Stimulated activated CD4-positive, alpha-beta T cell treated with anti-CD3 and anti-CD28 coated beads, Interleukin-1b, Interleukin-23, amount 100 ng/mL, for 24 hours (primary cell): ENCODE data around the gene VPS39.

Experiments
- DNase-seq, 4 experiments: peaks; one replicate each; pipeline ENCODE4 v3.0.0-alpha.2; 2020; ENCODE audit warnings: low read depth in 4 of 4, low spot score in 1 of 4

The VPS39 gene

DNA sequence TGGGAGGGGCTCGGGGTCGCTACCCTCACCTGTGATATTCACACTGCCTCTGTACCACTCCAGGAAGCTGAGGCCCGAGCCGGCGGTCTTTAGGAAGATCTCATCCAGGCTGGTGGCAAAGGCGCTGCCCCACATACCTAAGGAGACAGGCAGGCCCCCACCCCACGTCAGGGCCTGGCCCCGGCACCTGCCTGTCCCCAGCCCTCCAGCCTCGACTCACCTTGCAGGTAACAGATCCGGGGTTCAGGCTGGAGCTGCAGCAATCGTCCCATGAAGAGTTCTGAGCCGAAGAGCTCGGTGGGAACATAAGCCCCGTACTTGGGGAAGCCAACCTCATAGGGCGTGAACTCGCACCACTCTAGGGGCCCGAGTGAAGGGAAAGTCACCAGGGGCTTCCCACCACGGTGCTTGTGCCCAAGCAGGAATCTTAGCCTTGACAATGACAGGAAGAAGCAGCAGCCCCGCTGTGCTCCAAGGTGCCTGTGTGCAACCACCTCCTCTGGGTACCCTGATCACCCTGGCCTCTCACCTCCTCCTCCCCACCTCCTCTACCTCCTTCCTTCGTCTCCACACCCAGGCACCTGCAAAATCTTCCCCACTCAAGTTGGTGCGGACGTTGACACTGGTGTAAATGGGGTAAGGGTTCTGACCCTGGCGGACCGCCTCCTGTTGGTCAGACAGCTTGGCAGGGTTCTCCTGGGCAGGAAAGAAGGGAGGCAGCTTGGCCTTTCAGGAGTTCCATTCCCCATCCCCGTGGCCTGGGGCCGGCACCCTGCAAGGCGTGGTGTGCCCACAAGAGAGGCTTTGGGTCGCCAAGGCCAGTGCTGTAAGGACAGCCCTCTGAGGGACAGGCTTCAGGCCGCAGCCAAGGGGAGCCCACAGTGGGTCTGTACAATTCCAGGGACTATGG lies 62.3 kb downstream of the VPS39 start:
- DNase-seq = no peak

DNA sequence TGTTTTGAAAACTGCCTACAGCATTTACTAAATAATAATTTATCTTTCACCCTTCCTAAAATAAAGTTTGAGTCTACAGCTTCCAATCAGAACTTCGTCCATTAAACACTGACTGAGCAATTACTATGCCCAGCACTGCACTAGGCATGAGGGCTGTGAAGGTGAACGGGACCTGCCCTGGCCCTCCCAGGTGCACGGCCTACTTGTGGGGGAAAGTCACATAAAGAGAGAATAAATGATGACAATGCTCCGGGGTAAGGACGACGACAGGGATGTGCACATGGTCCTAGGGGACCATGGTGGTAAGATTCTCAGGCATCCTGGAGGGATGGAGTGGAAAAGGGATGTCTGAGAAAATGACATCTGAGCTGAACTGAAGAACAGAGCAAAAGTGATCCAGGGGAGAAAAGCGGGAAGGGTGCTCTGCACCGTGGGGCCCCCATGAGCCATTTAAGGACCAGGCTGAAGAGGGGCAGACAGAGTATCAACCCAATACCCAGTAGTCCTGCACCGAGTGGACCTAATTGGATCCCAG lies 63.2 kb downstream of the VPS39 start:
- no peak for DNase-seq

GRCh38 chr15:42143866-42144625 lies 64.1 kb downstream of the VPS39 start:
- no peak for DNase-seq

DNA sequence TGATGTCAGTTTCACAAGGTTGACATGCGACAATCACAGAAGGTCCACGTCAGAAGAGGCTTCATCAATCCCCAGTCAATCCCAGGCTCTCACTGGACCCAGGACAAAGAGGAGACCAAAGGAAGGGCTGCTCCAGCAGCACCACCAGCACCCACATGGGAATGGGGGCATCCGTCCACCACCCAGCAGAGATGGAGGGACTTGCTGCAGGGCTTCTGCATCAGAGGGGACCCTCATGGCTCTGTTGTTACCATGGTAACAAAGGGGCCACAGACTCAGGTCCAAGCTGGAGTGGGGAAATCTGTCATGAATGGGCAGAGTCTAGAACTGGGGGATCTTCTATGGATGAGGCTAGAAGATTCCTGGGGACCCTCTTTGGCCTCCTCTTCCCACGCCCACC lies 64.7 kb downstream of the VPS39 start:
- no peak for DNase-seq

- no peak for DNase-seq
These were observed 66.1 kb downstream of the VPS39 start for GRCh38 chr15:42141795-42142667.

GRCh38 chr15:42141246-42141645 lies 66.9 kb downstream of the VPS39 start:
- no peak for DNase-seq

DNA sequence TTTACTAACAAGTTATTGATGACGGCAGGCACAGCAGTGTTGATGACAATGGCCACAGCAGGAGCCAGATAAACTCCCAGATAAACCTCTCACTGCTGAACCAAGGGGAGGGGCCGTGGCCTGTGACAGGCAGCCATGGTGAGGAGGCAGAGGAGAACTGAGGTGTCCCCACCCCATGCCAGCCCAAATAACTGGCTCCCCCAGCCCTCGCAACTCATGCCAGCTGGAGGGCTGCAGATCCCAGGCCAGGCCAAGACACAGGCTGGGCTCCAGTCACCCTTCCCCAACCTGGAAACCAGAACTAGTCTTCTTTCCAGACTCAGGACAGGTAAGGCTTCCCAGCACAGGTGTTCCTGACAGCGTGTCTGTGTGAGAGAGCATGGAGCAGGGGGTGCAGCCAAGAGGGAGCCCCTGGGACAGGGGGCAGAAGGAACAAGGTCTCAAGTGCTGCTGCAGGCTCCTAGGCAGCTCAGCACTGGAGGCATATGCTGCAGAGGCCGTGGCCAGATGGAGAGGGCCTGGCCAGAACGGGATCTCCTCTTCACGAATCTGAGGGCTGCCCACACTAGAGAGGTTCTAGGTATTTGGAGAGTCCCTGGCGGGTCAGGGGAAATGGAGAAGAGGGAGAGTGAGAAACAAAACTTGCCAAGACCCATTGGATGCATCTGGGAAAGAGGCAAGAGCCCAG lies 67.6 kb downstream of the VPS39 start:
- no peak for DNase-seq

DNA sequence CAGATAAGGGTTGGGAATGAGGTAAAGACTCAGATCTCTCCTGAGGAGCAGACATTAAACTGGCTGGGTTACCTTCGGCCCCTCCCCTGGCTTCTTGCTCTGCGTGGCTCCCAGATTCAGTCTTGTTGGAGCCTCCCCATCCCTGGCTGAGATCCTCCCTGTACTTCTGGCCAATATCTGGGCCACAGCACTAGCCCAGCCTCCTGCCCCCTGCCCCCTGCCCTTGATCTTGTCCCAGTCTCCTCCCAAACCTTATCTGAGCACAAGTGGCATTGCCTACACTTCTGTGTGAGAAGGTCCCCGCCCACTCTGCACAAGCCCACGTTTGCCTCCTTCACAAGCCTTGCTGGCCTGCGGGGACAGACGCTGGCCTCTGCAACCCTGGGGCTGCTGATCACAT lies 68.5 kb downstream of the VPS39 start:
- no peak for DNase-seq

- DNase-seq = no peak
These were observed 69.1 kb downstream of the VPS39 start for GRCh38 chr15:42138968-42139386.

- DNase-seq = no peak
These were observed 69.7 kb downstream of the VPS39 start for GRCh38 chr15:42138411-42138810.

DNA sequence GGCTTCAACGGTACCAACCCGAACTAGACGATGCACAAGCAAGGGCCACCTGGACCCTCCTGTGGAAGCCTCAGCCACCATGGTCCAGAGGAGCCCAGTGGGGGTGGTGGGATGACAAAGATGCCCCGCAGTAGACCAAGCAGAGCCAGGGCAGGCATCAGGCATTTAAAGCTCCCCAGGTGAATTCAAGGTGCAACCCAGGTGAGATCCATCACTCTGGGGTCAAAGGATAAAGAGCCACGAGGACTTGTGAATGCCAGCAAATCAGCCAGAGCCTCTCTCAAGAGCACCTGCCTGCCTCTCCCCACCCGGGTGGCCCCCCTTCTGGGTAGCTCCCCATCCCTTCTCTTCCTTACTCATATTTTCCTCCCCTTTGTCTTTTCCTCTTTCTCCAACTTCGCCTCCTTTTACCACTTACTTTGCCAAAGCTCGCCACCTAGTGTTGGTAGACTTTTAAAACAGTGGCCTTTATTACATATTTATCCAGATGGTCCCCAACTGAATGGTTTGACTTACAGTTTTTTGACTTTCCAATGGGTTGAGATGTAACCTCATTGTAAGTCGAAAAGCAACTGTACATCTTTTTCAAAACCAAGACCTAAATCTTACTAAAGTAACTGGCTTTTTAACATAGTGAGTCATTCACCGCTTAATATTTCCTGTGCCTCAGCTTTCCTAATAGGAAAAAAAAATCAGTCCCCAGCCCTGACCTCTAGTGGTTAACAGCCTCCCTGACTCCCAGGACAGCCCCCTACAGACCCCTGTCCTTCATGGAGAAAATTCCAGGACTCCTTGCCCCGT lies 70.4 kb downstream of the VPS39 start:
- DNase-seq = no peak

GRCh38 chr15:42136513-42136912 lies 71.6 kb downstream of the VPS39 start:
- DNase-seq = no peak

- DNase-seq = no peak
These were observed 72.8 kb downstream of the VPS39 start for GRCh38 chr15:42135351-42135750.

DNA sequence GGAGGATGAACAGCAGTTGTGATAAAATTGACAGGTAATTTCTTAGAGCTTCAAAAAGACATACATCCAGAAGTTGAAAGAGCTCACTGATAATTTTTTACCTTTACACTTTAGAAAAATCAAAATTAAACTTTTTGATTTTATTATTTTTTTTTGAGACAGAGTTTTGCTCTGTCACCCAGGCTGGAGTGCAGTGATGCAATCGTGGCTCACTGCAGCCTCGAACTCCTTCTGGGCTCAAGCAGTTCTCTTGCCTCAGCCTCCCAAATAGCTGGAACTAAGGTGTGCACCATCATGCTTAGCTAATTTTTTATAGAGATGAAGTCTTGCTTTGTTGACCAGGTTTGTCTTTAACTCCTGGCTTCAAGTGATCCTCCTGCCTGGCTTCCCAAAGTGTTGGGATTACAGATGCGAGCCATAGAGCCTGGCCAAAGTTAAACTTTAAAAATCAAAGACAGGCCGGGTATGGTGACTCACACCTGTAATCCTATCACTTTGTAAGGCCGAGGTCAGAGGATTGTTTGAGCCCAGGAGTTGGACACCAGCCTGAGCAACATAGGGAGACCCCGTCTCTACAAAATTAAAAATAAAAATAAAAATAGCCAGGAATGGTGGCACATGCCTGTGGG lies 73.4 kb downstream of the VPS39 start:
- no peak for DNase-seq

GRCh38 chr15:42133886-42134502 lies 74.1 kb downstream of the VPS39 start:
- DNase-seq = peak in 3 of 4 experiments; percentile 32 to 54 (median 36)

DNA sequence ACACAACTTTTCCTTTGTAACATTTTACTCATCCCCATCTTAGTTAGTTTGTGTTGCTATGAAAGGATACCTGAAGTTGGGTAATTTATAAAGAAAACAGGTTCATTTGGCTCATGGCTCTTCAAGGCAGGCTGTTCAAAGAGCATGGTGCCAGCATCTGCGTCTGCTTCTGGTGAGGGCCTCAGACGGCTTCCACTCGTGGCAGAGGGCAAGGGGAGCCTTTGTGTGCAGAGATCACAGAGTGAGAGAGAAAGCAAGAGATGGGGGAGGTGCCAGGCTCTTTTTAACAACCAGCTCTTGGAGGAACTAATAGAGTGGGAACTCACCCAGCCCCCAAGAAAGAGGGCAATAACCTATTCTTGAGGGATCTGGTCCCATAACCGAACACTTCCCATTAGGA lies 74.7 kb downstream of the VPS39 start:
- DNase-seq = no peak

- no peak for DNase-seq
These were observed 76.0 kb downstream of the VPS39 start for GRCh38 chr15:42131826-42132806.

DNA sequence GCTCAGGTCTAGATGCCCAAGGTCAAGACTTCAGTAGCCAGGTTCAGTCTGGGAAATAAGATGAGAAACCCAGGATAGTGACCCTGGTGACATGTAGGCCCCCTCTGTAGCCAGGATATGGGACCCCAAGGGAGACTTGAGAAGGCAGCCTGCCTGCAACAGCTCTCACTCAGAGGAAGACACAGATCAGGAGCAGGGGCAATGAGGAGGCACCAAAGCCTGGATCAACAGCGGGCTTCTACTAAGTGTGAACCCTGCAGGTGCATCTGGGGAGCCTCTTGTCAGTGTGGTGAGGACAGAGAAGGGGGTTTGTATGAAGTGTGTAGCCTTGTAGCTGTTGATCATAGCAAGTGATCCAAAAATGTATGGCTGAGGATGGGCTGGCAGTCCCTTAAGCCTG lies 77.1 kb downstream of the VPS39 start:
- no peak for DNase-seq
